Gastroesophageal sphincter (tissue), 4 donors: Measurements from ENCODE around the gene SASS6. TPM values are rescaled to one million over a fixed set of nuclear protein-coding genes. Genes with fewer than 3 reads are reported as not detected.

ENCODE experiments used
- ATAC-seq: fragments of 150-250 bp; one replicate; pipeline ENCODE4 v1.9.1; 2016; ENCODE audit warnings: mild to moderate bottlenecking, moderate library complexity
- H3K27ac ChIP-seq, 4 donors: fragments of 200-600 bp; sonication (generic) in 3 of 4; 1 replicate in 3 of 4; 2 replicates in 1 of 4; pipeline ENCODE4 v1.5.1; 2016 to 2019
- H3K27me3 ChIP-seq: fragments of 200-600 bp; sonication (generic); one replicate; pipeline ENCODE4 v1.5.1; 2019
- H3K36me3 ChIP-seq, 2 donors: fragments of 200-600 bp; sonication (generic); one replicate each; pipeline ENCODE4 v1.5.1; 2019; ENCODE audit warnings: control low read depth in 1 of 2
- H3K4me1 ChIP-seq, 3 donors: fragments of 200-600 bp; sonication (generic); 1 replicate in 2 of 3; 2 replicates in 1 of 3; pipeline ENCODE4 v1.5.1; 2016 to 2019; ENCODE audit warnings: control low read depth in 2 of 3
- H3K4me3 ChIP-seq, 2 donors: fragments of 200-600 bp; sonication (generic); one replicate each; pipeline ENCODE4 v1.5.1; 2019; ENCODE audit warnings: mild to moderate bottlenecking in 1 of 2, moderate library complexity in 1 of 2
- H3K9me3 ChIP-seq, 3 donors: fragments of 200-600 bp; sonication (generic); one replicate each; pipeline ENCODE4 v1.5.1; 2017 to 2019; ENCODE audit warnings: control low read depth in 2 of 3
- EP300 ChIP-seq: sonication (generic); formaldehyde crosslinking; IDR thresholded peaks from one replicate; pipeline ENCODE4 v1.6.1; 2017; ENCODE audit warnings: antibody characterized with exemption, mild to moderate bottlenecking
- POLR2A ChIP-seq, 2 donors: fragments of 450-650 bp; IDR thresholded peaks; one replicate each; pipeline ENCODE4 v1.6.1; 2017; ENCODE audit warnings: antibody characterized with exemption in 2 of 2, mild to moderate bottlenecking in 2 of 2, moderate library complexity in 1 of 2
- POLR2AphosphoS5 ChIP-seq: sonication (generic); formaldehyde crosslinking; IDR thresholded peaks from one replicate; pipeline ENCODE4 v1.6.1; 2017; ENCODE audit warnings: antibody characterized with exemption
- WGBS, 2 donors: methylation state at CpG; one replicate each; pipeline ENCODE4 v1.1.5; 2018; ENCODE audit warnings: low coverage in 1 of 2; 5-methylcytosine and 5-hydroxymethylcytosine counted together
- total RNA-seq, 4 donors: library from RNA; depleted of rRNA; stranded (reverse); fragments of >200 nt; gene quantifications; one replicate each; pipeline ENCODE4 v1.1.0, GENCODE V29; 2016
- TF ChIP-seq, protein P1 (sequence below), 4 experiments: fragments of 200-600 bp in 2 of 4; fragments of 450-650 bp in 2 of 4; sonication (generic) in 1 of 4; IDR thresholded peaks; one replicate each; pipeline ENCODE4 v1.5.1; 2017 to 2019; ENCODE audit warnings: antibody characterized with exemption in 4 of 4, mild to moderate bottlenecking in 2 of 4, moderate library complexity in 2 of 4

The SASS6 gene
- total RNA-seq, 4 donors from 2014 or later: 2.8 to 4.0 (median 3.0) TPM

DNA sequence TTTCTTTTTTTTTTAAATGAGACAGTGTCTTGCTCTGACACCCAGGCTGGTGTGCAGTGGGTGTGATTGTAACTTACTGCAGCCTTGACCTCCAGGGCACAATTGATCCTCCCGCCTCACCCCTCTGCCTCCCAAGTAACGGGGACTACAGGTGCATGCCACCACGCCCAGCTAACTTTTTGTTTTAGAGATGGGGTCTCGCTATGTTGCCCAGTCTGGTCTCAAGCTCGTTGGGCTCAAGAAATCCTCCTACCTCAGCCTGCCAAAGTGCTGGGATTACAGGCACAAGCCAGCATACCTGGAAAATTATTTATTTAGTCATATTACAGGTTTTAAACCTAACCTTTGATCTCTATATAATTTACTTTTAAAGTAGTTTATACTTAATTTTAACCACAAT is 32.0 kb upstream of the SASS6 start:
- no peaks in the 10 kb centered on the region for H3K27me3 ChIP-seq
- H3K9me3 ChIP-seq: no peaks in the 10 kb centered on the region
- 81 to 100% methylated on average over 1 to 3 of the region's 5 CpGs for WGBS, 2 donors
- TF ChIP-seq, protein P1, sequence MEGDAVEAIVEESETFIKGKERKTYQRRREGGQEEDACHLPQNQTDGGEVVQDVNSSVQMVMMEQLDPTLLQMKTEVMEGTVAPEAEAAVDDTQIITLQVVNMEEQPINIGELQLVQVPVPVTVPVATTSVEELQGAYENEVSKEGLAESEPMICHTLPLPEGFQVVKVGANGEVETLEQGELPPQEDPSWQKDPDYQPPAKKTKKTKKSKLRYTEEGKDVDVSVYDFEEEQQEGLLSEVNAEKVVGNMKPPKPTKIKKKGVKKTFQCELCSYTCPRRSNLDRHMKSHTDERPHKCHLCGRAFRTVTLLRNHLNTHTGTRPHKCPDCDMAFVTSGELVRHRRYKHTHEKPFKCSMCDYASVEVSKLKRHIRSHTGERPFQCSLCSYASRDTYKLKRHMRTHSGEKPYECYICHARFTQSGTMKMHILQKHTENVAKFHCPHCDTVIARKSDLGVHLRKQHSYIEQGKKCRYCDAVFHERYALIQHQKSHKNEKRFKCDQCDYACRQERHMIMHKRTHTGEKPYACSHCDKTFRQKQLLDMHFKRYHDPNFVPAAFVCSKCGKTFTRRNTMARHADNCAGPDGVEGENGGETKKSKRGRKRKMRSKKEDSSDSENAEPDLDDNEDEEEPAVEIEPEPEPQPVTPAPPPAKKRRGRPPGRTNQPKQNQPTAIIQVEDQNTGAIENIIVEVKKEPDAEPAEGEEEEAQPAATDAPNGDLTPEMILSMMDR (IDR thresholded peaks at IDR 0.05): no peak
- TF ChIP-seq POLR2A (IDR thresholded peaks at IDR 0.05): no peak
- no peak for TF ChIP-seq EP300
- TF ChIP-seq POLR2AphosphoS5: no peak
- no peaks in the 10 kb centered on the region for H3K4me1 ChIP-seq
- no peak overlapping the region for H3K4me3 ChIP-seq
- H3K36me3 ChIP-seq: no peaks in the 10 kb centered on the region
- no peak for ATAC-seq
- no peak overlapping the region for H3K27ac ChIP-seq

DNA sequence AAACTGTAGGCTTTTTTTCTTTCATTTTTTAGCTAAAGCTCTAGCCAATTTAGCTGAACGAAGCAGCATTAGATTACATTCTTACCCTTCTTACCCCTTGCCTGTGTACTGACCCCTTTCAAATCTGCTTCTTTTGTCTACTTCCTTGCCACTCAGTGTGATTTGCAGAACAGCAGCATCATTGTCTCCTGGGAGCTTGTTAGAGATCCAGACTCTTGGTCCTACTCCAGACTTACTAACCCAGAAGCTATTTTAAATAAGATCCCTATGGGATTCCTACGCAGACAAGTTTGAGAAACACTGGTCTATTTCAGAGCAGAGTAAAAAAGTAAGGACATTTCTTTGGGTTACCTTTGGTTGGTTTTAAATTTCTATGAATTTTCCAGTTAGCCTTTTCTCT is 31.5 kb upstream of the SASS6 start:
- no peak for ATAC-seq
- Histone ChIP-seq H3K9me3 (no peaks in the 10 kb centered on the region), H3K4me3 (no peak overlapping the region), H3K27ac (no peak overlapping the region), H3K27me3 (no peaks in the 10 kb centered on the region), H3K4me1 (no peaks in the 10 kb centered on the region), H3K36me3 (no peaks in the 10 kb centered on the region)
- WGBS, 2 donors: 45 to 66% methylated on average over 2 of the region's 2 CpGs
- no peak for TF ChIP-seq EP300
- TF ChIP-seq, protein P1 (IDR thresholded peaks at IDR 0.05): no peak
- TF ChIP-seq POLR2AphosphoS5: no peak
- TF ChIP-seq POLR2A (IDR thresholded peaks at IDR 0.05): no peak

DNA sequence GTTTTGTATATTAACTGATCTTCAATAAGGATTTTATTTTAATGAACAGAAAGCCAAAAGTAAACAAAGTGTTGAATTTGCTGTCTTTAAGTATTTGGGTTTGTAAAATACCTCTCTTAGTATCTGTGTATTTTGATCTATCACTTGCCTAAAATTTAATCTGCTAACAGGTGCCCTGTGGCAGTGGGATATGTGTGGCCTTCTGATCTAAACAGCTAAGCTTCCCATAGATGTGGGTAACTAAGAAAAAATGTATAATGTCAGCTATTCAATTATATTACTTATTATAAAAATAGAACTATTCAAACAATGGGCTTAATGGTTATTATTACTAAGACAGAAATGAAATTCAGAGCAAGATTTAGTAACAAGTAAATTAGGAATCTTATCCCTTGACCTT is 30.2 kb upstream of the SASS6 start:
- TF ChIP-seq POLR2AphosphoS5 (no peak), EP300 (no peak), POLR2A (IDR thresholded peaks at IDR 0.05) (no peak)
- TF ChIP-seq, protein P1 (IDR thresholded peaks at IDR 0.05): no peak
- Histone ChIP-seq H3K4me1 (no peaks in the 10 kb centered on the region), H3K36me3 (no peaks in the 10 kb centered on the region), H3K4me3 (no peak overlapping the region), H3K27ac (no peak overlapping the region), H3K27me3 (no peaks in the 10 kb centered on the region), H3K9me3 (no peaks in the 10 kb centered on the region)
- ATAC-seq: no peak

DNA sequence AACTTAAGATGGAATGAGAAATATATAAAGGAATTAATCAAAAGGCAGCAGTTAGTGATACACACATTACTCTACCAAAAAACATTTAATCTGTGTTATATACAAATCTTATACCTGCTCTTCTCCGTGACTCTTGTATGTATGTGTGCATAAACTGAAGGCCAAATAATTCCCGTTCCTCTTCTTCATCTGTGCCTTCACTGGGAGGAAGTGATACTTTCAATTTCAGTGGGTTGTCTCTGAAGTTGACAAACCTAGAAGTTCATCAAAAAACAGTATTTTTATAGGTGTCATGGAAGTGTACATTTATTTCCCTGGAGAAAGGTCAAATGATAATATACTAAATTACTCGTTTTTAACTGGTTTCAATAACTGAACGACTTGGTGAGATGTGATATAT is 19.5 kb upstream of the SASS6 start:
- Histone ChIP-seq H3K9me3 (no peaks in the 10 kb centered on the region), H3K27ac (no peak overlapping the region), H3K4me1 (no peaks in the 10 kb centered on the region), H3K27me3 (no peaks in the 10 kb centered on the region), H3K4me3 (no peak overlapping the region), H3K36me3 (peaks cover 0 to 33% of the 10 kb centered on the region in 2 donors)
- WGBS, 2 donors: 68 to 80% methylated on average over 1 to 4 of the region's 4 CpGs
- no peak for ATAC-seq
- TF ChIP-seq EP300 (no peak), POLR2AphosphoS5 (no peak), POLR2A (IDR thresholded peaks at IDR 0.05) (no peak)
- TF ChIP-seq, protein P1 (IDR thresholded peaks at IDR 0.05): no peak

DNA sequence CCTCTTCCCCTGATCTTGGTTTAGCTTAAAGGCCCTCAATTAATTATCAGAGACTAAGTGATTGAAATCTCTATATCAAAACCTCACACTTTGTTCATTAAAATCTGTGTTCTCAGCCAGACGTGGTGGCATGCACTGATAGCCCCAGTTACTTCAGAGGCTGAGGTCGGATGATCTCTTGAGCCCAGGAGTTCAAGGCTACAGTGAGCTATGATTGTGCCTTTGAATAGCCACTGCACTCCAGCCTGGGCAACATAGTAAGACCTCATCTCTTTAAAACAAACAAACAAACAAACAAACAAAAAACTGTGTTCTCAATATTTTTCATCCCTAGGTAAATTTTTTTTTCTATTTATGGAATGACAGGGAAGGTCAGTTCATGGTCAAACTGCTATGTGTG is 18.9 kb upstream of the SASS6 start:
- Histone ChIP-seq H3K27me3 (no peaks in the 10 kb centered on the region), H3K9me3 (no peaks in the 10 kb centered on the region), H3K36me3 (peaks cover 0 to 39% of the 10 kb centered on the region in 2 donors), H3K27ac (no peak overlapping the region), H3K4me3 (no peak overlapping the region), H3K4me1 (no peaks in the 10 kb centered on the region)
- no peak for ATAC-seq
- TF ChIP-seq POLR2A (IDR thresholded peaks at IDR 0.05) (no peak), EP300 (no peak), POLR2AphosphoS5 (no peak)
- TF ChIP-seq, protein P1 (IDR thresholded peaks at IDR 0.05): no peak
- 54 to 58% methylated on average over 2 of the region's 2 CpGs for WGBS, 2 donors
